Mesenteric fat pad (tissue), 1 donor: ENCODE data around the gene RIPOR3. TPM values are rescaled to one million over a fixed set of nuclear protein-coding genes. Genes with fewer than 3 reads are reported as not detected.
"Not testable (repeated sequence)": the region's sequence is repeated elsewhere in the genome, so short reads cannot be mapped to it uniquely, and the experiment has no call there.

Experiments used
- DNase-seq: peaks from one replicate; pipeline ENCODE4 v3.0.0-alpha.2; 2020; ENCODE audit warnings: low spot score
- total RNA-seq: library from RNA; stranded (reverse); fragmentation: NEBNext Ultra II Directional; extraction: Animal tissue kit (Norgen Biotek cat#: 25700); gene quantifications from one replicate; pipeline ENCODE4 v1.2.1, GENCODE V29; 2021
- donor health status: DM: yes; HTN: yes; CAD: no.

The RIPOR3 gene
- total RNA-seq, 1 donor from 2014 or later, result 19.7 TPM

DNA sequence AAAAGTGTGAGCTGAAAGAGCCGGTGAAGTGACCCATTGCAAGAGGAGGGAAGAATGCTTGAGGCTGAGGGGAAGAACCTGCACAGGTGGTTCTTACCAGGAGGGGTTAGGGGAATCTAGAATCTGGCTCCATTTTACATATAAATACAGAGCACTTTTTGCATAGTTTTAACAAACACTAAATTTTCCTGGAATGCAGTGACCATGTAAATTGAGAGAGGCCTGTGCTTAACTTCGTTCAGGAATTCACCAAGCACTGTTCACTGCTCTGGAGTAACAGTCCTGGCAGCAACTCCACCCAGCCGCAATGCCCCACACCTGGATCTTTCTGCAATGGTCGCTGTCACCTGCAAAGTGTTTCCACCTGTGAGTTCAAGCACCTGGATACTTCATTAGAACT, 13.2 kb upstream of the RIPOR3 start:
- DNase-seq, result no peak

DNA sequence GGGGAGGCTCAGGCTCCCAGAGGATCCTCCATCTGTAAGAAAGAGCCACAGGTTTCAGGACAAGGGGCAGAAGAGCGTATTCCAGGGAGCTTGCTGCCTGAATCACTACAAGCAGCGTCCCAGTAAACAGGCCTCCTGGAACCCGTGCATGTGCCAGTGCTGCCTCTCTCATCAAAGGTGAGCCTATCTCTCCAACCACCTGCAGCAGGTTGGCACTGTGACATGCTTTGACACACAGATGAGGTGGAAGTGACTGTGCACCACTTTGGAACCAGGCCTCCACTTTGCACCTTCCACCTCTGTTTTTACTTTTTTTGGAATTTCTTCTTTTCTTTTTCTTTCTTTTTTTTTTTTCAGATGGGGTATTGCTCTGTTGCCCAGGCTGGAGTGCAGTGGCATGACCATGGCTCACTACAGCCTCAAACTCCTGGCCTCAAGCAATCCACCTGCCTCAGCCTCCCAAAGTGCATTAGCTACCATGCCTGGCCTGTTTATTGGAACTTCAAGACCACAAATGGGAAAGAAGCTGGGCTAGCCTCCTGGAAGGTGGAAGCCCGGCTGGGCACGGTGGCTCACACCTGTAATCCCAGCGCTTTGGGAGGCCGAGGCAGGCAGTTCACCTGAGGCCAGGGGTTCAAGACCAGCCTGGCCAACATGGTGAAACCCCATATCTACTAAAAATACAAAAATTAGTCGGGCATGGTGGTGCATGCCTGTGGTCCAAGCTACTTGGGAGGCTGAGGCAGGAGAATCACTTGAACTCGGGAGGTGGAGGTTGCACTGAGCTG, 12.5 kb upstream of the RIPOR3 start:
- not testable (repeated sequence) for DNase-seq

DNA sequence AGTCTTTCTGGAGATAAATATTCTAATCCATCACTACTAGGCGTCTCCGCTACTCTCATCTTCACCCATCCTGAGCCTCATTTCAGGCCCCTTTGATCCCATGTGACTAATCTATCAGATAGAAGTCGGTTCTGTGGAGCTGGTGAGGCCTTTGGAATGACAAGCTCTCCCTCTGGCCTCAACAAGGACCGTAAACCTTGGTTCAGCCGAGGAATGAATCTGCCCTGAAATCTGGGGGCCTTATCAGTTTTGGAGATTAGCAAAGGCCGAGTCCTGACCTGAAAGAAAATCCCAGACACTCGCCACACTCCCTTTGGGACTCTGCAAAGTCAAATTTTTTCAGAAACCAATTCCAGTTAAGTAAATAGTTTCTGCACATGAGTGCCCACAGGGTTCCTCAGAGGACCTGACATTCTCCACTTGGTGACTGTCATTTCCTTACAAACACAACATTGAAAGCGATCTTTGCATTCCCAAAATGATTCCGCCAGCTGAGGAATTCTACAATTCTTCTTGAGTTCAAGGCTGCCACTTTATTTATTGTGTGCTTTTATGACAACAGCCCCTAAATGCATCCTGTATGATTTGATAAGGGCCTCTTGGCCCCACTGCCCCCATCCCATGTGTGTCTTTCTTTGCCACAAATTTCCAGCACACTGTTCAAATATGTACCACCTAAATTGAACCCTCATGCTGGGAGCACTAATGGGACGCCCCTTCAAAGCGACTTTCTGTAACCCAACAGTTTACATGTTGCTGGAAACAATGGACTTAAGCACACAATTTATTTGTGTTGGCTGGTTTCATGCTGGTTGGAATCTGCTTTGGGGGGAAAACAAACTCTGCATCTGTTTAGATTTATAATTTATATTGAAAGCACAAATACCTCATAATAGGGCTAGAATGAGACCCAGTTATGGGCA, 10.0 kb upstream of the RIPOR3 start:
- no peak for DNase-seq

DNA sequence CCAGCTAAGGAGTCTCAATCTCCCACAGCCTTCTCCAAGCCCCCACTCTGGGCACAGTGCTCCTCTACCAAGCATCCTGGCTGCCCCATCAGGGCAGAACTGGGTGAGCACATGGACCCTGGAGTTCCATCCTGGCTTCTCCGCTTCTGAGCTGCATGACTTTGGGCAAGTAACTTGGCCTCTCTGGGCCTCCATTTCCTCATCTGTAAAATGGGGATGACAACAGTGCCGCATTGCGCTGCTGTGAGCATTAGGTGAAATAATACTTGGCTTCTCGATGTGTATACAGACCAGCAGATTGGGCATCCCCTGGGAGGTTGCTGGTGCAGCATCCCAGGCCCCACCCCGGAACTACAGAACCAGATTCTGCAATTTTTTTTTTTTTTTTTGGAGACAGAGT, 8.3 kb upstream of the RIPOR3 start:
- no peak for DNase-seq

DNA sequence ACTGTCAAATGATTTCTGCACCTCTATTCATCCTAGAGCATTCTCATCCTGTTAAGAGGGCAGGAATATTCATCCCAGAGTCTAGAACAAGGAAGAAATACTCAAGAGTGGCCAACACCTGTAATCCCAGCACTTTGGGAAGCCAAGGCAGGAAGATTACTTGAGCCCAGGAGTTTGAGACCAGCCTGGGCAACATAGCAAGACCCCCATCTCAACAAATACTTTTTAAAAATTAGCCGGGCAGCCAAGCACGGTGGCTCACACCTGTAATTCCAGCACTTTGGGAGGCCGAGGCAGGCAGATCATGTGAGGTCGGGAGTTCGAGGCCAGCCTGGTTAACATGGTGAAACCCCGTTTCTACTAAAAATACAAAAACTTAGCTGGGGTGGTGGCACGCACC, 6.9 kb upstream of the RIPOR3 start:
- DNase-seq, result not testable (repeated sequence)

DNA sequence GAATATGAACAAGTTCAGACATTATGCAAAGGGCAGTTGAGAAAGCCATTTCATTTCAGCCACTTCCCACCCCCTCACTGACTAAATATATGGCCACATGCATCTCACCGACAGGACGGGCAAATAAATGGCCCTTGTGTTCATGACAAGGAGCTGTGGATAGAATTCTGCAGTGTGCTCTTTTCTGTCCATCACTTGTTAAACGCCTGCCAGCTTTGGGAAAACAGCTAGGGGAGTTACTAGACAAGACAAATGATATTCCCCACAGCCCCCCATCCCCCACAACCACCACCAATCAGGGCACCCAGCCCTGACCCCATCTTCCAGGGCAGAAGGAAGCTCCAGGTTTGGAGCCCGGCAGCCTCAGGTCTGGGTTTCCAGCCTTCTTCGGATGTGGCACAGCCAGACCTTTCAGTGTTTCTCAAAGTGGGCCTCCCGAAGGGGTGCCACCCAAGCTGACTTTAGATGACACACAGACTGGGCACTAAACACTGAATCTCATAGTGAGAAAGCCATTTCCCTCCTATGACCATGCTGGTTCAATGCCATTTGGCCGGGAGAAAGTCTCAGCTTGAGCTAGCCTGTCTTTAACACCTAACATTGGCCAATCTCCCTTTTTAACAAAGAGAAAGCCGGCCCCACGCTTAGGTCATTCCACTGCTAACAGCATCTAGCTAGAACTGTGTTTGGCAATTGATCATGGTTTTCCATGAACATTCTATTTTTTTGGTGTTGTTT, 4.0 kb upstream of the RIPOR3 start:
- no peak for DNase-seq

DNA sequence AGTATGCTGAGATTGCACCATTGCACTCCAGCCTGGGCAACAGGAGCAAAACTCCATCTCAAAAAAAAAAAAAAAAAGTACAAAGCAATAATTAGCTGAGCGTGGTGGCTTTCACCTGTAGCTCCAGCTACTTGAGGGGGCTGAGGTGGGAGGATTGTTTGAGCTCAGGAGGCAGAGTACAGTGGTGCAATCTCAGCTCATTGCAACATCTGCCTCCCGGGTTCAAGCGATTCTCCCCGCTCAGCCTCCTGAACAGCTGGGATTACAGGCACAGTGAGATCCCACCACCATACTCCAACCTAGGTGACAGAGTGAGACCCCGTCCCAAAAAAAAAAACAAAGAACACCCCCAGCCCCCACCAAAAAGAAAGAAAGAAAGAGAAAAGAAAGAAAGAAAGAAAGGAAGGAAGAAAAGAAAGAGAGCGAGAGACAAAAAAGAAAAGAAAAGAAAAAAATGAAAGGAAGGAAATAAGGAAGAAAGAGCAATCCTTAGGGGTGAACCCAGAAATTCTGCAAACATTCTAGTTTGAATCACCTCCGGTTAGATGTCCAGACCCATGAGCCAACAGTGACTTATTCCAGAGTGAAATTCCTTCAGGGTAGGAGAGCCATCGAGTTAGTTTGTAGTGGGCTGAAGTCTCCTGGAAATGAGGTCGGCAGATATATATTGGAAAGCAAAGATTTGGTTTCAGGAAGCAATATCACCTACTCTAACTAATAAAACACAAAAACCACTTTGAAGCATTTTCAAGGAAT, 3.2 kb upstream of the RIPOR3 start:
- DNase-seq, result no peak

DNA sequence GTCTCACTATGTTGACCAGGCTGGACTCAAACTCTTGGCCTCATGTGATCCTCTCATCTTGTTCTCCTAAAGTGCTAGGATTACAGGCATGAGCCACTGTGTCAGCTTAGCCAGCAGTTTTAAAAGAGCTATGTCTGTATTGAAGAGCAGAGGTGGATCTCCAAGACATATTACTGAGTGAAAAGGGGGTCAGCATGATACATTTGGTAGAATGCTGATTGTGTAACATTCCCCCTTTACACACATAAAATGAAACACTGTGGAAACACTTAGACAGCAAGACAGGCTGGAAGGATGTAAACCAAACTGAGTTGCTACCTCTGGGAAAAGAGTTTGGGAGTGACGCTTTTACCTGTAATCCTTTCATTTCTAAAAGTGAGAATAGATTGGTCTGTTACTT, 1.7 kb upstream of the RIPOR3 start:
- no peak for DNase-seq

DNA sequence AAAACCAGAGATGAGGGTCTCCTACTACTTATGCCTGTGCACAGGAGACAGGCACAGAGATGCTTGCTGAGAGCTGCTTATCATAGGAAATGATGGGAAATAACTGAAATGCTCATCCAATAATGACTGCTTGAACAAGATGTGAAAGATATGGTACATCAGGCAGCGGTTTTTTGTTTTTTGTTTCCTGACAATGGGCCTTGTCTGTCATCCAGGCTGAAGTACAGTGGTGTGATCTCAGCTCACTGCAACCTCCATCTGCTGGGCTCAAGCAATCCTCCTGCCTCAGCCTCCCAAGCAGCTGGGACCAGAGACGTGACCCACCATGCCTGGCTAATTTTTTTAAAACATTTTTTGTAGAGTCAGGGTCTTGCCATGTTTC, 1.2 kb upstream of the RIPOR3 start:
- no peak for DNase-seq

DNA sequence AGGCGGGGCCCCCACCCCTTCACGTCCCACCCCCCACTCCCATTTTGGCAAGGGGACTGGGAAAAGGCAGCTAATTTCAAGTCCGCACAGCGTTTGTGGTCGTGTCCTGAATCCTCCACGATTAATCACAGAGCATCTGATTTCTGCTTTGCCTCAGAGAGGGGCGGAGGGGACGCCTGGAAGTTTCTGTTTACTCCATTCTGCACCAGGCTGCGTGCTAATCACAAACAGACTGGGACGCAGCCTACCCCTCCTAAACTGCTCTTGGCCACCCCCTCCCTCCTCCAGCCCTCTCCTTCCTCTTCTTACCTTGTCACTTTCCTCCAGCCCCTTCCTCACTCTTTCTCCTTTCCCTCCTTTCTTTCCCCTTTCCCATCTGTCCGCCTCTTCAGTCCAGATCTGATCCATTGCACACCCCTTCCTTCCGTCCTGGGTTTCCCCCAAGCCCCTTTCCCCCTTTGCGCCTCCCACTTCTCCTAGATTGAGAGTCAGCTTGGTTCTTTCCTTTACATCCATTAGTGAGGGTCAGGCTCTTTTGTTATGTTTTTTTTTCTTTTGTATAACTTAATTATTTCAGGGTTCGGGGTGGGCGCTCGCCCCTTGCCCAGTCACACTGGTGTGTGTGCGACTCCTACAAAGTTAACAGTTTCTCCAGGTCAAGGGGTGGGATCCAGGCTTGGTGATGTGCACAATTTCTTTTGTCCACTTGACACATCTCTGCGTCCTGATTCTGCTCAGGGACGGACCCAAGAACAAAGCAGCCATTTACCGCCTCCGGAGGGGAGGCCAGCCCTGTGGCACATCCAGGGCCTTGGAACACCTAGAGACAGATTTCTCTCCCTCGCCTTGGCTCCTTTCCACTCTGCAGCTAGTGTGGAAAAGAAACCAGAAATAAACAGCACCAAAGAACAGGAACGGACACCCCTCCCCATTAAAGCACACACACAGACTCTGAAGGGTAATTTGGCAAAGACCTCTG, 520 bp upstream of the RIPOR3 start:
- DNase-seq, result no peak

DNA sequence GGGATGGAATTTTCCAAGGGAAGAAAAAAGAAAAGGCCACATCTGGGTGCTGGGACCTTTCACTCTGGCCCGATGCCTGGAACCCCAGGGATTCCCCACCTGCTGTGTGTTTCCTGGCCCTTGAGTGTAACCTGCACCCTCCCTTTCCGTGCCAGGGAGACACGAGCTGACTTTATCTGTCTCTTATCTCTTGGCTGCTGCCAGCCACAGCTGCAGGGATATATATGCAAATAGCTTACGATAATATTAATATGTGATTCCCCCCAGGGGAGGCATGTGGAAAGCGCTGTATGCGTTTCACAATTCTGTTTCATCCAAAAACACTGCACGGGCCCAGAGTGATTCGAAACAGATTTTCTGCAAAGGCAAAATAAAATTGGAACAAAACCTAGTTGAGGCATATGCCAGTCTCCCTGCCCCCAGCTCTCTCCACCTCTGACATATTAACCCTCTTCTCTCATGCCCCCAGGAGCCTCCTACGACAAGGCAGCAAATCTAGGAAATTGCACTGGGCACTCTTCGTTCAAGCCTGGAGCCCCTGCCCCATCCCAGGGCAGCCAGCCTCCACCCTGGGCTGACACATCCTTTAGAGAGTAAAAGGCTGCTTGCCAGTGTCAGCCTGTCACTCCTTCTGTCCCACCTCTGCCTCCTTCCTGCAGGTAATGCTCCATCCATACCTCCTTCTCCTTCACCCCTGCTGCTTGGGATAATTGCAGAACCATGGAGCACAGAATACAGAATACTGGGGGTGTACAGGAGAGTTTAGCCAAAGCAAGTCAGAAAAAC, 1.3 kb downstream of the RIPOR3 start:
- DNase-seq, result no peak

DNA sequence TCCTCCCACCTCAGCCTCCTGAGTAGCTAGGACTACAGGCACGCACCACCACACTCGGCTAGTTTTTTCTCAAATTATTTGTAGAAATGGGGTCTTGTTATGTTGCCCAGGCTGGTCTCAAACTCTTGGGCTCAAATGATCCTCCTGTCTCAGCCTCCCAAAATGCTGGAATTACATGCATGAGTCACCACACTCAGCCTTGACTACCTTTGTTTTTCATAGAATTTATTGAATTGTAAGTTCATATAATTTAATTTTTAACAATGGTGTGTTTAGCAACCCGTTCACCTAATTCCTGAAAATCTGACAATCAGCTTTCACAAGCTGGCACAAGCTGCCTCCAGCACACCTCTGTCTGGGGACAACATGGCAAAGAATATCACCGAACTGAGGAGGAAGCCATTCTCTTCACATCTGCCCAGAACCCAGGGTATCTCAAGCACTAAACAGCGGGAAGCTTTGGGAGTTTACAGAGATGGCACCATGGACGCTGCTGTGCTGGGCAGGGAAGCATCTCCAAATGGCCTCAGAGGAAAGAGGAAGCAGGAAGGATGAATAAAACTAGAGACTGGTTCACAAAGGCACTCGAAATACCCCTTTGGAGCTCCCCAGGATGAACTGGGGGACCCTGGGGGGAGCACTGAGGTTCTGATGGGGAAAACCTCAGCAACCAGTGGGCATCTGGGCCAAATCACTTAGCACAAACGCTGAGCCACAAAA, 2.9 kb downstream of the RIPOR3 start:
- DNase-seq, result no peak

DNA sequence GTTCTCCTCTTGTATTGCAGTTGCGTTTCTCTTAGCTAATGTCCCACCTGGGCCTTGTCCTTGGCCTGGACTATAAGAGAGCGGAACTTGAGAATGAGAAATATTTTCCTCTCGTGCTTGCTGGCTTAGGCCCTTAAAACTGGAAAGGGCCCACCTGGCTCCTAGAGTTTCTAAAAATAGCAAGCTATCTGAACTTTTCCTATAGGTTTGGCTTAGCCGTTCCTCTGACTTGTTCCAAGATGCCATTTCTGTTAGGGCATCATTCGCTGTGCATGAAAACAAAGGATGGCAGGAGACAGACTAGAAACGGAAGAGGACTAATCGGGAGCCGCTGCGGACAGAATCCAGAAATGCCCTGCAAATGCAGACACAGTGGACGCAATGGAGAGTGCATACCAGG, 4.5 kb downstream of the RIPOR3 start:
- DNase-seq, result no peak

DNA sequence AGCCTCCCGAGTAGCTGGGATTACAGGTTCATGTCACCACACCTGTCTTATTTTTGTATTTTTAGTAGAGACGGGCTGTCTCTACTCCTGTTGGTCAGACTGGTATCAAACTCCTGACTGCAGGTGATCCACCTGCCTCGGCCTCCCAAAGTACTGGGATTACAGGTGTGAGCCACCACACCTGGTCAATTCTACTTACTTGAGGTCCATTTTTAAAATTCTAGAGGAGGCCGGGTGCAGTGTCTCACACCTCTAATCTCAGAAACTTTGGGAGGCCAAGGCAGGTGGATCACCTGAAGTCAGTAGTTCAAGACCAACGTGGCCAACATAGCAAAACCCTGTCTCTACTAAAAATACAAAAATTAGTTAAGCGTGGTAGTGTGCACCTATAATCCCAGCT, 7.8 kb downstream of the RIPOR3 start:
- DNase-seq, result no peak

DNA sequence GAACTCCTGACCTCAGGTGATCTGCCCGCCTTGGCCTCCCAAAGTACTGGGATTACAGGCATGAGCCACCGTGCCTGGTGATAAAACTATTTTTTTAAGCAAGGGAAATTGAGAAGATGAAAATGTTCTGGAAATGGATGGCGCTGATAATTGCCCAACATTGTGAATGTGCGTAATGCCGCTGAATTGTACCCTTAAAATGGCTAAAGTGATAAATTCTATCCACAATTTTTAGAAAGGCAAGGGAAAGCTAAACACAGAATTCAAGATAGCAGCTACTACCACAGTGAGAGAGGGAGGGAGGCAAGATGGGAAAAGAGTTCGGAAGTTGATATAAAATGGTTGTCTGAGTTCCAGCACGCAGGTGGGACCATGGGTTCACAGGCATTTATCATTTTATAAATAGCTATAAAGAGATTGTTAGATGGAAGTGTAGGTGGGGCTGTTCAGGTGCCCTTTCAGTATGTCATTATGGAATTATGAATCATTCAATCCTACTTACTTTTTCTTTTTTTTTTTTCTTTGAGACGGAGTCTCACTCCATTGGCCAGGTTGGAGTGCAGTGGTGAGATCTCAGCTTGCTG, 8.3 kb downstream of the RIPOR3 start:
- DNase-seq, result no peak

DNA sequence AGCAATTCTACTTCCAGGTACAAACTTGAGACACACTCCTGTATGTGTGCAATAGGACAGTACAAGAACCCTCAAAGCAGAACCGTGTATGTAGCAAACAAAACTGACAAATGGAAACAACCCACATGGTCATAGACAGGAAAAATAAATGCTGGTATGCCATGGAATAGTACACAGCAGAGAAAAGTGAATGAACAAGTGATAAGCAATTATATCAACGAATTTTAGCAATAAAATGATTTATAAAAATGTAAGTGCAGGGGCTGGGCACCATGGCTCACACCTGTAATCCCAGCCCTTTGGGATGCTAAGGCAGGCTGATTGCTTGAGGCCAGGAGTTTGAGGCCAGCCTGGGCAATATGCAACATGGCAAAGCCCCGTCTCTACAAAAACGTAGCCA, 9.3 kb downstream of the RIPOR3 start:
- DNase-seq, result no peak

DNA sequence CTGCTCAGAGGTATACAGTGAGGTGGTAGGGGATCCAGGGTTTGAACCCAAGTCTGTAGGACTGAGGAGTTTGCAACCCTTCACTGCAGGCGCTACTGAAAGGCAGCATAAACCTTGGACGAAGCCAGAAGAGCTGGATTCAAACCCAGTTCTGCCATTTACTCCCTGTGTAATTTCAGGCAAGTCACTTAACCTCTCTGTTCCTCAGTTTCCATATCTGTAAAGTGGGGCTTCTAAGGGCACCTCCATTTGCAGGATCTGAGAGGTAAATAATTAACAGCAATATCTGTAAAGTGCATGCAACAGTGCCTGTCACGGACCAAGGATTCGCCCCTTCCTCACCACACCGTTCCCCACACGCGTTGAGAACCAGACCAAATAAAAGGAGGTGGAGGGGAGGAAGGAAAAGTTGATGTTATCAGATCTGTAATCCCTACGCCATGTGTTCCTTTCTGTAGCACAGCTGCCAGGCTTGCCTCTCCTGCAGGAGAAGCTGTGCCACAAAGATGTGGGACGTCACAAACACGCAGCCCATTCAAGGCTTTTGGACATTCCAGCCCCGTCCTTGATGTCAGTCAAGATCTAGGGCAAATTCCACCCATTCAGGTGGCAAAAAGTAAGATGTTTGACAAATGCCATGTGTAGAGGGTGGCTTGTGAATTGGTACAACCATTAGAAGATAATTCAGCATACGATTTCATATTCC, 9.8 kb downstream of the RIPOR3 start:
- DNase-seq, result no peak
